HG02642 (cell line): Measurements from ENCODE around the gene THRB.

ENCODE experiments used
- ATAC-seq: cut with Tn5 transposase; IDR thresholded peaks from one replicate; pipeline ENCODE4 v1.9.1; 2021; ENCODE audit warnings: mild to moderate bottlenecking; ENCODE audit not compliant: unreplicated experiment, poor library complexity

Gene THRB

DNA sequence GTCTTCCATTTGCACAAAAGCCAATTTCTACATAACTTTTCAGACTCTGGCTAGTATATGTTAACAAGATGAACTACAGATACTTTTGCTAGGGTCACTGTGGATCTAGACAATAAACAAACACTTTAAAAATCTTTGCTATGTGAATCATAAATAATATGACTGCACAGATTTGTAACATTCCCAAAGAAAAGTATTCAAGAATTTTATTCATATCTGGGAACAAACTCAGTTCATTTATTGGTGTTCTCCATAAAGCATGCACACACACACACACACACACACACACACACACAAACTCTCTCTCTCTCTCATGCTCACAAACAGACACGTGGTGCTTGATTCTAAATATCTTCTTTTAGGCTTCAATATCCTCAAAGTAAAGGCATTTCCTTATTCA is 18.8 kb upstream of the THRB start:
- ATAC-seq, result no peak

- ATAC-seq, result no peak
These were observed 18.0 kb upstream of the THRB start for GRCh38 chr3:24512564-24513197.

- ATAC-seq, result no peak
These were observed 15.5 kb upstream of the THRB start for GRCh38 chr3:24510030-24510648.

GRCh38 chr3:24508423-24508839 is 13.8 kb upstream of the THRB start:
- ATAC-seq, result no peak

- ATAC-seq, result no peak
These were observed 13.2 kb upstream of the THRB start for GRCh38 chr3:24507776-24508422.

- ATAC-seq, result no peak
These were observed 12.5 kb upstream of the THRB start for GRCh38 chr3:24506966-24507775.

DNA sequence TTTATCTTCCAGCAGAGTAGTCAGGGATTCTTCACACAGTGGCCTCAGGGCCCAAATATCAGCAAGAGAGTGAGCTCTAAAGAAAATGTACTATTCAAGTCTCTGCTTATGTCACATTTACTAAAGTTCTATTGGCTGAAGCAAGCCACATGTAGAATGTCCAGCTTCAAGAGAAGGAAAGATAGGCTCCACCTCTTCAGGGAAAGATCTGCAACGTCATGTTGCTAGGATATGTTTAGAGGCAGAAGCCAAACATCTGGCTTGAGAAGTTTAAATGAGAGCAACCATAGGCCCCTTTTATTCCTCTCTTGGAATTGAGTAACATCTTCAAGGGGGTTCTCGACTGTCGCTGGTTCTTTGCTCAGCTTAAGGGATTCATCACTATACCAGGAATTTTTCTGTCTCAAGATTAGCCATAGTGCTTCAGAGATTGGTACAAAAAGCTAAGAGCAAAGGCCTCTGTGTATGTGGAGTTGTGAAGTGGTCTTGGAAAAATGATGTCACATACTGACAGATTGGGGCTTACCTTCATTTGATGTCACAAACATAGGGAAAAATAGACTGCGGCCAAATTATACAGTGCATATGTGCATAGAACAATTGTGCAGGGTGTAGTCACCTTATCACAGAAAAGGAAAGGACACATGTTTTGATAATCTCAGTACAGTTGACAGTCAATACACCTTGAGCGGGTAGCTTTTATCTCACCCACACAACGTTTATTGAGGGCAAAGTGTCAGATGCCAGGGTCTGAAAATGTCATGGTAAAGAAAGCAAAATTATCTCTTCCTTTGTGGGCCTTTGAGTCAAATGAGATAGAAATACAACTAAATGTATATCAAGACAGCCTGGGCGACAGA is 11.3 kb upstream of the THRB start:
- no peak for ATAC-seq

GRCh38 chr3:24504772-24505171 is 10.1 kb upstream of the THRB start:
- no peak for ATAC-seq

DNA sequence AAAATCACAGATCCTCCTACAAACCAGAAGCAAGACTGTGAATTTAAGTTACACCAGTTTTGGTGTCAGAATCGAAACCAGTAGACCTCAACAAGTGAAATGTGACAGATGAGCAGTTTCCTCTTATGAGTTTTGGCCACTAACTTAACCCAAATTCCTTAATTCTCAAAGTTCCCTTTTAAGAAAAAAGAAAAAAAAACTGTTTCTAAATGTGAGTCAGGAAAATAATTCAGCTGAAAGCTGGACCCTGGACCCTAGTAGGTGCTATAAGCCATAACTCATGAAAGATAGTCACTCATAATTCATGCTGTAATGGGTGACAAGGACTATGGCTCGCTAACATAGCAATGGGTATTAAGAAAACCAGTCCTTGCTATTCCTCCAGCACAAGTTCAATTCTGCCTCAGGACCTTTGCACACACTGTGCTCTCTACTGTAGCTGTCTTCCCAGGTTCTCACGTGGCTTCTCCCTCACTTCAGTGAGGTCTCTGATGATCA is 9.0 kb upstream of the THRB start:
- peak; percentile 86 for ATAC-seq

DNA sequence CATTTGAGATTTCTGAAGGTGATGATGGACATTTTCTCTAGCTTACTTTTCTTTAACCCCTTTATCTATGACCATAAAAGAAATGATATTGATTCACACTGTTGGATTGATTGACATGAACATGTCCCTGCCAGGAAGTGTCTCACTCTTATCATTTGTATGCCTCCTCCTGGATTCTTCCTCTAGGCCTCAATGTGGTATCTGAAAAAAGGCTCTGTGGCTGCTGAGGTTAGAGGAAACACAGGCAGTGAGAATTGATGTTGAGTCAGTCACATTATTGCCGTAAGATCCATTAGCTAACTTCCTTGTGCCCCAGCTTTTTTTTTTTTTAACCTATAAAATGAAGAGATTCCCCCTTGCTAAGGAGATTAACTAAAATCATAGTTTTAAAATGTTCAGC is 8.0 kb upstream of the THRB start:
- ATAC-seq, result no peak

DNA sequence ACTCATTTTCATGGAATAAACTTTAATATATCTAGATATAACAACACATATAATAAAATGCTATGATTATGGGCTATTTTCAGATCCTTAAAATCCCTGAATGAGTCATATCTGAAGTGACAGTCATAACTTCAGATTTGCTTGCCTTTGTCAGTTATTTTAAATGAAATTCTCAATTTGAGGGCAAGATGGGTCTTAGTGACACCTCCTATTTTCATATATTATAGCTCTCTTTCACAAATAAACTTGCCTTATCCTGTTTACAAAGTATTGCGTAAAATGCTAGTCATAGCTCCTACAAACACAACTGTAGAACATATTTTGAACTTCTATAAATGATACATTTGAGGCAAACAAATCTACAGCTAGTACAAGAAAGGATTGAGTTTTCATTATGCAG is 6.2 kb upstream of the THRB start:
- ATAC-seq, result no peak

DNA sequence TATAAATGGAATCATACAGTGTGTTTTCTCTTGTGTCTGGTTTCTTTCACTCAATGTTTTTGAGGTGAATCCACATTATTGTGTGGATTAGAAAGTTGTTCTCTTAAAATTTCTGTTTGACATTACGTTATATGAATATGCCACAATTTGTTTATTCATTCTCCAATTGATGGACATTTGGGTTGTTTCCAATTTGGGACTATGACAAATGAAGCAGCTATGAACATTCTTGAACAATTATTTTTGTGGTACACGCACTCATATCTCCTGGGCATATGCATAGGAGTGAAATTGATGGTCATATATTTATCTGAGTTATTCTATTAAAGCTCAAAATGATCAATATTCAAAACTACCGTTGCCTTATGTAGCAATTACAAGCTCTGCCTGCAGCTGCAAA is 5.3 kb upstream of the THRB start:
- ATAC-seq, result no peak

GRCh38 chr3:24498796-24499195 is 4.1 kb upstream of the THRB start:
- ATAC-seq, result no peak

DNA sequence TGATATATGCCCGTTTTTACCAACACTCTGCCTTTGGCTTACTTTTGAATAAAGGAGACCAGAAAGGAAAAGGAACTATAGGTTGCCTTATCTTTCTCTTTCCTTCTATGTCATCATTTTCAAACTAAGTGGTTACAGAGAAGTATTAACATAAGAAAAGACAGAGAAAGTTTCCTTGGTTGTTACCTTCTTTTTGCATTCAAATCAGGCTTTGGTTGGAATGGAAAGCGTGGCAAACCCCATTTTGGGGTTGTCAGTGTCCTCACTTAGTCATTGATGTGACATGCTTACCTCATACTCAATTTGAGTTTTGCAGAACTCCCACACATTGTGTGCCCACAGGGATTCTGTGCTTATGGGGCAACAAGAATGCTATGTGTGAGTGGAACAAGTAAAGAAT is 3.7 kb upstream of the THRB start:
- no peak for ATAC-seq

GRCh38 chr3:24497942-24498341 is 3.3 kb upstream of the THRB start:
- no peak for ATAC-seq

DNA sequence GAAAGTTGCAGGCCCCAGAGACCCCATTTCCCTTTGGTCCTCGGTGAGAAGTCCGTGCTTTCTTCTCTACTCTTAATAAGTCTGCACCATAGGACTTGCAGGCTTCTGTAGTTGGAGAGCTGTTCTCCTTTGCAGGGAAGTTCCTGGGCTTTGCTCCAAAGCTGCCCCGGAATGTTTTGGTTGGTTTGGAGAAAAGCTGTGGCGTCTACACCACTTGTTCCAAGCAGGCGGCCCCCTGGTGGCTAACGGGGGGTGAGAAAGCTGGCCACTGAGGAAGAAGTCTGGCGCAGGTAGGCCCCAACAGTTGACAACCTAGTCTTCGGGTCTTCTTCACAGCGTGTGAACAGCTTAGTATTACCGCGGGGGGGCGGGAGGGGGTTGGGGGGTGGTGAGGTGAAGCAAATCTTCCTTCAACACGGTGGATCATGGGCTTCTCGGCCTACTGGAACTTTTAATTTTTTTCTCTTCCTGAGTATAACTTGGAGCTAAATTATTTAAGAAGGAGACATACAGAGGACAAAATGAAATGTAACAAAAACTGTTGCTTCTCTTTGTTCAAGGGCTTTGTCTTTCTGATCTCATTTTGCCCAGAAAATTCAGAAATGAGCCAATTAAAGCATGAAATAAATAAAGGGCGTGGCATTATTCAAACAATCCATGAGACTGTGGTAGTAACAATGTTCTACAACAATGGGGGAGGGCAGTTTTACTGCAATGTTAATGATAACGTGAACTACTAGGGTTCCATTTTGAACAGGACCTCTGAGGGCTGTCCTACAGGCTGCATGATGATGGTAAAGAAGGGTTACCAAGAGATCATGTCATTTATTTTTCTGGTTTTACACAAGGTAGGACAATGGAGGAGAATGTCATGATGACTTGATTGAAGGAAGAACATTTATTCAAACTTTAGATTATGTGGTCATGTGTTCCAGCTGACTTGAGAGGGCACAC is 2.2 kb upstream of the THRB start:
- no peak for ATAC-seq

GRCh38 chr3:24495326-24495994 is 810 bp upstream of the THRB start:
- ATAC-seq, result peak; percentile 9
